NB4 (cell line): Measurements from ENCODE around the gene GMDS.

Experiments
- DNase-seq: peaks from one replicate; pipeline ENCODE4 v3.0.0; 2010; ENCODE audit warnings: low read depth
- H3K4me3 ChIP-seq: one replicate; pipeline ENCODE4 v1.5.1; 2011; ENCODE audit warnings: mild to moderate bottlenecking, low read depth, low read length, moderate library complexity
- CTCF ChIP-seq: IDR thresholded peaks from one replicate; pipeline ENCODE4 v1.5.1; 2012; ENCODE audit warnings: low read depth, low read length
- MYC ChIP-seq: IDR thresholded peaks from 2 replicates; pipeline ENCODE4 v1.6.1; 2011; ENCODE audit warnings: low read depth, low read length
- POLR2A ChIP-seq: IDR thresholded peaks from 2 replicates; pipeline ENCODE4 v1.6.1; 2011; ENCODE audit warnings: mild to moderate bottlenecking; ENCODE audit not compliant: insufficient read length; ENCODE audit errors: extremely low read depth
- TF ChIP-seq, protein P1 (sequence below): IDR thresholded peaks from 2 replicates; pipeline ENCODE4 v1.6.1; 2011; ENCODE audit warnings: low read depth, low read length

The GMDS gene

DNA sequence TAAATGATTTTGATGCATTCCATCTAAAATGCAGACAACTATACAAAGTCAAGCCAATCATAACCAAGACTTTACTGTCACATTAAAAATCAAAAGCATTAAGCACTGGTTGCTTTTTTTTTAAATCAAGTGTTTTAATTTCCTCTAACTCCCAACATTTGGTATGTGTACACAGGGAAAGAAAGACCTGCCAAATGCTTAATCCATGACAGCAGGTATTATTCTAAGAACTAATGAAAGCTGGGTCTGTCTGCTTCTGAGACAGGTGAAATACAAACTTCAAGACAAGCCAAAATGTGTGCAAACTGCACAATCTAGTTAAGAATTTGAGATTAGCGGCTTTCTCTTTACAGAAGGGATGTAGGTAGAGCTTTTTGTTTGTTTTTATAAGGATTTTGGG, 126.1 kb downstream of the GMDS start:
- TF ChIP-seq, protein P1, sequence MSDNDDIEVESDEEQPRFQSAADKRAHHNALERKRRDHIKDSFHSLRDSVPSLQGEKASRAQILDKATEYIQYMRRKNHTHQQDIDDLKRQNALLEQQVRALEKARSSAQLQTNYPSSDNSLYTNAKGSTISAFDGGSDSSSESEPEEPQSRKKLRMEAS: no peak
- TF ChIP-seq CTCF: no peak
- no peak for TF ChIP-seq POLR2A
- no peak for TF ChIP-seq MYC
- no peak overlapping the region for H3K4me3 ChIP-seq
- DNase-seq: no peak

DNA sequence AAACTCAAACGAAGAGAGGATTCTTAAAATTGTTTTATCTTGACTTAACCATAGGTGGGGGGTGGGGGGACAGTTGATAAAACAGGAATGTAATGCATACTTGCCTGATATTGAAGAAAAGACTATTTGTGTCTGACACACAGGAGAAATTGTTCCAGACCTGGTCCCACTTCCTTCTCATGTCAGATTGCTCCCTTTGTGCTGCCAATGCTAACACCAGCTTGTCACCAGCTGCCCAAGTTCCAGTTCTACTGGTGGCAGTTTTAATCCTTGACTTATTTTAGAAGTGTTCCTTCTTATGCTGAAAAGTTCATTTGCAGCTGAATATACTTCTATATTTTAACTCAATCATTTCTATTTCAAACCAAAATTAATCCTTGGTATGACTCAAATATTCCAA, 127.3 kb downstream of the GMDS start:
- no peak for DNase-seq
- TF ChIP-seq MYC: no peak
- TF ChIP-seq POLR2A: no peak
- no peak for TF ChIP-seq CTCF
- TF ChIP-seq, protein P1: no peak
- H3K4me3 ChIP-seq: no peak overlapping the region

DNA sequence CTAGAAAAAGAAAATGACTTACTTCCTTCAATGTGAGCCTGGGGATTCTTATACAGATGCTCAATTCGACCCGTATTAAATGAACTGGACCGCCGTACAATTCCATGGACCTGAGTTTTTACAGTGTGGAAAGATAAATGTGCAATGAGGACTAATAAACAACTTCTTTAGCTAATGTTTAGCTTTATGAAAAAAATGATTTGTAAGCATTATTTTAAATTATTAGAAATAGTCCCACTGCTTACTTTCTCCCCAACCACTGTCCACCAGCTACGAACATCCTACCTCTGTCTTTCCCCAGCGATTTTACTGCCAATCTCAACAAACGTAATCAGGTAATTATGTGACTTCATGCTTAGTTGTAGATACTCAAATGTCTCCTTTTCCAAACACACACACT, 128.0 kb downstream of the GMDS start:
- H3K4me3 ChIP-seq: no peak overlapping the region
- no peak for DNase-seq
- TF ChIP-seq POLR2A (no peak), CTCF (no peak), MYC (no peak)
- TF ChIP-seq, protein P1: no peak

DNA sequence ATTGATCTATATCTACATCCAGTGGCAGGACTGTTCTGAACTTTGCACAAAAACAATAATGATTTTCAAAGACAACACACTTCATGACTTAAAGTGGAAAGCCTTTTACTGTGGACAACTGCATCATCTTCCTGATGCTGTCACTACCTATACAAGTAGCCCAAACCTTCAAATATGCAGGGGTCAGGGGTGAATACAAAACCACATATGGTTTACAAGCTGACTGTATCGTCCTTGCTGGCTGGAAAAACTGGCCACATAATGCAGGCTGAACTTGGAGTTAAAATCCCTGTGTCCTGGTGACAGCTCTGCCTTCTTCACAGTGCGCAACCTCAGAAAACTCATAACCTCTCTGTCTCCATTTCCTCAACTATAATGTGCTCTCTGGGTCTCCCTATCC, 128.9 kb downstream of the GMDS start:
- H3K4me3 ChIP-seq: no peak overlapping the region
- TF ChIP-seq MYC: no peak
- DNase-seq: no peak

- DNase-seq: no peak
- H3K4me3 ChIP-seq: no peak overlapping the region
- TF ChIP-seq CTCF (no peak), MYC (no peak), POLR2A (no peak)
- TF ChIP-seq, protein P1: no peak
Measured at GRCh38 chr6:2114100-2114499, 131.3 kb downstream of the GMDS start.

GRCh38 chr6:2111162-2111677, 134.2 kb downstream of the GMDS start:
- H3K4me3 ChIP-seq: no peak overlapping the region
- no peak for DNase-seq

DNA sequence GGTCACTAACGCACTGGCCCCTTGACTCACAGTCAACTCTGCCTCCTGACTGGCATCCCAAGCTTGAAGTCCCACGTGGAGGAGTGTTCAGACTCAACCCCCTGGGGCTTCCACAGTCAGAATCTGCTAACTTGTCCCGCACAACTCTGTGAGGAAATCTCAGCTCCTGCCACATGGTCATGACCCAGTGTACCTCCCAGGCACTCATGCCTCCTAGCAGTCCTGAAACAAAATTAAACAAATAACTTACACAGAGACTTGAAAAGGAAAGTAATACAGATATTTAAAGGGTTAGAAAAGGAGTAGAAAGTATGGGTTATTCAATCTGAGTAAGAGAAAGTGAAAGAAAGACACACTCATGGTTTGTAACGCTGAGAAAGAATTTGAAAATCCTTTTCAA, 134.9 kb downstream of the GMDS start:
- H3K4me3 ChIP-seq: no peak overlapping the region
- no peak for DNase-seq
- TF ChIP-seq CTCF (no peak), POLR2A (no peak), MYC (no peak)
- TF ChIP-seq, protein P1: no peak

More at GRCh38 chr6:2111162-2111677, 134.2 kb downstream of the GMDS start:
- TF ChIP-seq POLR2A: no peak
